ENCODE measurements around the gene LIMS2.

DNA sequence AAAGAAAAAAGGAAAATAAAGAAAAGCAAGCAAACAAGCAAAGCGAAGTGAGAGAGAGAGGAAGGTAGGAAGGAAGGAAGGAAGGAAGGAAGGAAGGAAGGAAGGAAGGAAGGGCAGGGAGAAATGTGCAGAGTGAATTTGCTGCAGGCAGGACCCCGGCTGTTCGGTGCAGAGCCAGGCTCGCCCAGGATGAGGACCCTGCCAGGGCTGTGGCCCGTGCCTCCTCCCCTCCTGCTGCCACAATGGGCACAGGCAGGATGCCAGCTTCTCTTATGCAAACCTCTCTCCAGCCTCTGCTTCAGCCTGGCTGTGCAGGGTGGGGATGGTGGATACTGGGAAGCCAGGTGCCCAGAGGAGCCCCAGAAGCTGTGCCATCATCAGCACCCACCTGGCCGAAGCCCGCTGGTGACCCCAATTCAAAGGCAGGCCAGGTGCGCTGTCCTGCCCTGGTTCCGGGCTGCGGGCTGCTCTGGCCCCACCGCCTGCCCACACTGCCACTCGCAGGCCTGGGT is 26.2 kb downstream of the LIMS2 start:
- TF ChIP-seq, protein P1, sequence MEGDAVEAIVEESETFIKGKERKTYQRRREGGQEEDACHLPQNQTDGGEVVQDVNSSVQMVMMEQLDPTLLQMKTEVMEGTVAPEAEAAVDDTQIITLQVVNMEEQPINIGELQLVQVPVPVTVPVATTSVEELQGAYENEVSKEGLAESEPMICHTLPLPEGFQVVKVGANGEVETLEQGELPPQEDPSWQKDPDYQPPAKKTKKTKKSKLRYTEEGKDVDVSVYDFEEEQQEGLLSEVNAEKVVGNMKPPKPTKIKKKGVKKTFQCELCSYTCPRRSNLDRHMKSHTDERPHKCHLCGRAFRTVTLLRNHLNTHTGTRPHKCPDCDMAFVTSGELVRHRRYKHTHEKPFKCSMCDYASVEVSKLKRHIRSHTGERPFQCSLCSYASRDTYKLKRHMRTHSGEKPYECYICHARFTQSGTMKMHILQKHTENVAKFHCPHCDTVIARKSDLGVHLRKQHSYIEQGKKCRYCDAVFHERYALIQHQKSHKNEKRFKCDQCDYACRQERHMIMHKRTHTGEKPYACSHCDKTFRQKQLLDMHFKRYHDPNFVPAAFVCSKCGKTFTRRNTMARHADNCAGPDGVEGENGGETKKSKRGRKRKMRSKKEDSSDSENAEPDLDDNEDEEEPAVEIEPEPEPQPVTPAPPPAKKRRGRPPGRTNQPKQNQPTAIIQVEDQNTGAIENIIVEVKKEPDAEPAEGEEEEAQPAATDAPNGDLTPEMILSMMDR (IDR thresholded peaks at IDR 0.05) = no peak
- peak; percentile 3 for TF ChIP-seq POLR2A (IDR thresholded peaks at IDR 0.05)

All from transverse colon (tissue), 3 donors.